Left ventricle myocardium superior (tissue), 1 donor: ENCODE measurements around the gene PRKG1. TPM values are rescaled to one million over a fixed set of nuclear protein-coding genes. Genes with fewer than 3 reads are reported as not detected.

Experiments used
- ATAC-seq: fragments of 200-7000 bp; cut with Tn5 transposase; one replicate; pipeline ENCODE4 v1.9.1; 2020; ENCODE audit warnings: mild to moderate bottlenecking, moderate library complexity
- DNase-seq: peaks from one replicate; pipeline ENCODE4 v3.0.0-alpha.2; 2020
- intact Hi-C: fragments of 100-400 bp; cut with micrococcal nuclease; formaldehyde crosslinking; loops from one replicate; pipeline ENCODE4 v1.11.0; 2022
- total RNA-seq: library from RNA; stranded (reverse); fragmentation: NEBNext Ultra II Directional; extraction: Animal tissue kit (Norgen Biotek cat#: 25700); gene quantifications from one replicate; pipeline ENCODE4 v1.2.1, GENCODE V29; 2021
- donor health status: DM: no; HTN: yes; CAD: no; lungs with severe emphysema.

PRKG1 gene
- total RNA-seq, 1 donor from 2014 or later = 24.9 TPM

GRCh38 chr10:51928162-51928561, 853.9 kb downstream of the PRKG1 start:
- intact Hi-C loops = no loop called here
- no peak for ATAC-seq

GRCh38 chr10:51932530-51932929, 858.2 kb downstream of the PRKG1 start:
- ATAC-seq (no peak), DNase-seq (no peak)
- intact Hi-C loops = no loop called here

More at GRCh38 chr10:51928162-51928561, 853.9 kb downstream of the PRKG1 start:
- DNase-seq = no peak

DNA sequence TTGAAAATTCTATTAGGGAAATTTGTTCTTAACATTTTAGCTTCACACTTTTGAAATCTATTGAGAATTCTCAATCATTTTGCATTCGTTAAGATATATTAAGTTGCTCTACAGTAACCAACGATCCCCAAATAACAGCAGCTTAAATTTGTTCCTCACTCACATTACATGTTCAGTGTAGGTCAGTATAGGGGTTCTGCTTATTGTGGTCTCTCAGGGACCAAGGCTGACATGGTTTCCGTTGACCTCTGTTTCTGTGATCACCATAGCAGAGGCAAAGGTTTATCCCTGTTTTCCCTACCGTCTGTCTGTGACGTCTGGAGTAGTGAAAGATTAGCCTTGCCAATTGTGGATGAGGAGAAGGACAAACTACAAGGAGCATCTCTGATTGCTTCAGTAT, 860.1 kb downstream of the PRKG1 start:
- ATAC-seq = no peak
- no peak for DNase-seq
- intact Hi-C loops = no loop called here

DNA sequence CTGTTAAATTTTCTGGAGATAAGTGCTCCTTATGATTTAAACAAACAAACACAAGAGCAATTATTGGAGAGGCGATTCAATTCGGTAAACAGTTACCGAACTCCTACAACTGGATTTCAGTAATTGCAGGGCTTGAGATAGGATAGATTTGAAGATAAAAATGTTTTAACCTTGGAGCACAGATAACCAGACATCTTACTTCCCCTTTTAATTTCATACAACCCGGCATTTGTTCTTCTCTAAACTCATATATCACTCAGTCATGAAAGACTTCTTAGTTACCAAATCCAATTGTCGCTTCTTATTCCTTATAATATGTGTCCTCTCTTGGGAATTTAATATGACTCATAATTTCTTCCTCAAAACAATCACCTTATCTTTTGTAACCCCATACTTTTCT, 861.1 kb downstream of the PRKG1 start:
- ATAC-seq = no peak

DNA sequence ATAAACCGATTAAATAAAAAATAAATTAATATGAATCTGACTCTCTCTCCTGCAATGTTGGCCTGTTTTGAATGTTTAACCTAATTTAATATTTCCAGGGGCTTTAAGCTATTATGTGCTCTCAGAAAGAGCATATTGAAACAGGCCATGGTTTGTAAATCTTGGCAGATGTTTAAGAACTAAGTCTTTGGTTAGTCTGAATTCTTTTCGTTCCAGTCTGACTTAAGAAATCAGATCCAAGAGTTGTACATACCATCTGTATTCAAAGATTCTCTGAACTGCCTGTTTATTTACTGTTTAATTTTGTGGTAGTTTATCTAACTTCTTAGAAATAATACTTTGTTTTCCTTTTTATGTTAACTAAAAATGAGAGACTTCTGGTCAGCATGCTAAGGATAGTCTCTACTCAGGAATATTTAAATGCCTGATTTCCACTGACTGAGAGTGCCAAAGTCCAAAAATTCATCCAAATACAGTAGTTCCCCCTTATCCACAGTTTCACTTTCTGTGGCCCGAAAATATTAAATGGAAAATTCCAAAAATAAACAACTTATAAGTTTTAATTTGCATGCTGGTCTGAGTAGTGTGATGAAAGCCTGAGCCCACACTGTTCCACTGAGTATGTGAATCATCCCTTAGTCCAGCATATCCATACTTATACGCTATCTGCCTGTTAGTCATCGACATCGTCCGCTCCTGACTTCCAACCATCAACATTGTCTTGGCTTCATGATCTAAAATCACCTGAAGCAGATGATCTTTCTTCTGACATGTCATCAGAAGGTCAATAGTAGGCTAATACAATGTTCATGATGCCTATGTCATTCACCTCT, 863.2 kb downstream of the PRKG1 start:
- intact Hi-C loops = no loop called here
- ATAC-seq (peak; percentile 52), DNase-seq (no peak)

More for the DNA sequence above, 861.1 kb downstream of the PRKG1 start:
- intact Hi-C loops = no loop called here
- DNase-seq = no peak

DNA sequence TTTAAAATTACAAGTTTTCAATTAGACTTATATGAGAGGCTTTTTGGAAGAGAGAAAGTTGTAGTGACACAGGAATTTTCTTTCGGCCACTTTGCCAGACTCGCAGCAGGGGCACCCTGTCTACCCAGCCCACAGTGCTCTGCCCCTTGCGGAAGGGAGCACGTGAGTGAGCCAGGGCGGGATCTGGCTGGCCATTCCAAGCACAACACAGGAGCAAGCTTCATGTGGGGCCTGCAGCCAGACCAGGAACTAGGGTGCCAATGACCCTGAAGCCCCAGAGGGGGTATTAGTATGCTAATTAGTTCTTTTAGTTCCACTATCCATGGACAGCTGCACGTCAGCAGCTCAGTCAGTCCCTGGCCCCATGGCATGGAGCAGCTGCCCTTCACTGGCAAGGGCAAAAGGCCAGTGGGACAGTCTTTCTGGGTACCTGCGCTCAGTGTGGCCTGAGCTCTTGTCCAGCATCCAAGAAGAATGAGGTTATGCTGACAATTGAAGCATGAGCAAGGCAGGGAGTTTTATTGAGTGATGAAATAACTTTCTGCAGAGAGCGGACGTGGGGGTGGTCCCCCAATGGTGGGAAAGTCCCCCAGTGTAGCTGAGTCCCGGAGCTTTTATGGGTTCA, 876.2 kb downstream of the PRKG1 start:
- peak; percentile 60 for ATAC-seq
- DNase-seq = peak; percentile 27
- intact Hi-C loops = no loop called here

- intact Hi-C loops = no loop called here
- ATAC-seq (peak; percentile 29), DNase-seq (no peak)
Measured at GRCh38 chr10:51950996-51951555, 876.8 kb downstream of the PRKG1 start.

GRCh38 chr10:51951601-51952000, 877.3 kb downstream of the PRKG1 start:
- ATAC-seq (peak; percentile 52), DNase-seq (no peak)
- intact Hi-C loops = no loop called here

- DNase-seq (no peak), ATAC-seq (peak; percentile 21)
- intact Hi-C loops = no loop called here
Measured at GRCh38 chr10:51952056-51952455, 877.8 kb downstream of the PRKG1 start.

DNA sequence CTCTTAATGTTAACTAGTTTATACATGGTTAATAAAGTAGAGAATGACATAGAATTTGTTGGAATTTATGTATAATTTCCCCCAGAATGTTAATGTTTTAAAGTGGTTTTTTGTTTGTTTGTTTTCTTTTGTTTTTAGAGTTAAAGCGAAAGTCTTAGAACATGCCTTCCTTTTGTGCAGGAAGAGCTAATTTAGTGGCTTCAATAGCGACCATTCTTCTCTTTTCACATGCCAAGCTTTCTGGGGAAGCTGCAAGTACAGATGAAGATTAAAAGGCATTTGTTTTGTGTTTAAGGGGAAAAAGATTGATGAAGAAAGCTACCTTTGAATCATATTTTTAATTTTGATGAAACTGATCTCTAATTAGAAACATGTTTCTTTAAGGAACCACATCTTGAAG, 881.4 kb downstream of the PRKG1 start:
- intact Hi-C loops = no loop called here
- DNase-seq (no peak), ATAC-seq (no peak)

GRCh38 chr10:51956822-51957221, 882.5 kb downstream of the PRKG1 start:
- intact Hi-C loops = no loop called here
- no peak for ATAC-seq

GRCh38 chr10:51960494-51960895, 886.2 kb downstream of the PRKG1 start:
- intact Hi-C loops = no loop called here
- DNase-seq (no peak), ATAC-seq (peak; percentile 73)

More at GRCh38 chr10:51956822-51957221, 882.5 kb downstream of the PRKG1 start:
- DNase-seq = no peak

GRCh38 chr10:51961401-51961800, 887.1 kb downstream of the PRKG1 start:
- no peak for DNase-seq
- intact Hi-C loops = no loop called here
- ATAC-seq = no peak

- peak; percentile 64 for ATAC-seq
- intact Hi-C loops = no loop called here
- DNase-seq = no peak
Measured at GRCh38 chr10:51964630-51965029, 890.3 kb downstream of the PRKG1 start.

DNA sequence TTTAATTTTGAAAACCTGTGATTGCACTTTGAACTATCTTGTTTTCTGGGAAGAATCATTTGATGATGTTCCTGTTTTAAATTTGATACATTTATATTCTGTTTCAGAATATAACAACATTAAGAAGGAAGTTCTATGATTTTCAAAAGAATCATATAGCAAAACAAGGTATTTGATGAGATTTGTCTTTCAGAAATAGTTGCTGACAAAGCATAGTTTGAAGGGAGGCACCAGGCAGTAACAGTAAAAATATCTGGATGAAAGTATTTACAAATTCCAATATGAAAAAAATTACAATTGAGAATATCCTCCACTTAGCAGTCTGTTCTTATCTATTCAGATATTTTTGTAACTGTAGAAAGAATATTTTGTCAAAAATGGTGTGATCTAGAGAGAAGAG, 891.2 kb downstream of the PRKG1 start:
- intact Hi-C loops = no loop called here
- DNase-seq (no peak), ATAC-seq (no peak)

DNA sequence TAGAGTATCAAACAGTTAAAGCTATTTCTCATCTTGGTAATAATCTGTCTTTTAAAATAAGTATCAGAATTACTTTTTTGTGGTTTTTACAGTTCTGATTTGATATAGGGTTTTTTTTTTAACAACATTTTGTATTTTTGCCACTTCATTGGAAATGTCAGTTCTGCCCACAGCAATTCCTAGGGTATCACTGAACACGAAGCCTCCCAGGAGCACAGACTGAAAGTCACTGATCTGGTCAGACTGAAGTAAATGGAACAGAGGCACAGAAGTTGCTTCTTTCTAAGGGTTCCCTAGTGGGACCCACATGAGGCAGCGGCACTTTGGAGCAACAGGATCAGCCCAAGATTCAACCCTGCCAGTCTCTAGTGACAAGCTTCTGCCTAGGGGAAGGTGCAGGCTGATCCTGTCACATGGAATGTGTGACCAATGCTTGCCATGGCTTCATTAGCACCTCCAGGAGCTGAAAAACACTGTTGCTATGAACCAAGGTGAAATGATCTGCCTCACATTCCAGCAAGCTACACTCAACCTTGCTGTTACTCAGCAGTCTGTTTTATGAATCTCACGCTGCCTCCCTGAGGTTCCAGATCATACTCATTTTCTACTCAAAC, 898.6 kb downstream of the PRKG1 start:
- ATAC-seq (peak; percentile 91), DNase-seq (no peak)
- intact Hi-C loops = no loop called here

- ATAC-seq = no peak
- DNase-seq = no peak
- intact Hi-C loops = no loop called here
Measured at GRCh38 chr10:51980752-51981151, 906.5 kb downstream of the PRKG1 start.

- intact Hi-C loops = no loop called here
- ATAC-seq (no peak), DNase-seq (no peak)
Measured at GRCh38 chr10:51981731-51982130, 907.4 kb downstream of the PRKG1 start.

GRCh38 chr10:51983481-51983880, 909.2 kb downstream of the PRKG1 start:
- no peak for DNase-seq
- intact Hi-C loops = no loop called here
- ATAC-seq = peak; percentile 17

DNA sequence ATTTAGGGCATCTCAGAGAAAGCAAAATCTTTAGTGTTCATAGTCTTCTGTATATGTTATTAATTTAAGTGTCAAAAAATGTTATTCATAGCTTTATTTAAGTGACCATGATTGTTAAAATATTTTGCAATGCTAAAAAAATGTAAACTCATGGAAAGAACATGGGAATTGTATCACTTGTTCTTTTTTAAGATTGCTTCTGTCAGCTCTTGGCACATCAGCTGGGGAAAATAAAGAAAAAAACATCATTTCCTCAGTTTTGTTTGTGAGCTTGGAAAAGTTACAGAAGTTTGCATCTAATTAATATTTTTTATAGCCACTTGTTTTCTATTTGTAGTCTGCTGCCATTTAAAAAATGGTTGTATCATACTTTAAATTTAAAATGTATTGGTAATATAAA, 911.0 kb downstream of the PRKG1 start:
- intact Hi-C loops = no loop called here
- DNase-seq = no peak
- ATAC-seq = no peak
